Common myeloid progenitor, CD34-positive (primary cell): Measurements from ENCODE around the gene PCK2.

ENCODE experiments used
- CTCF ChIA-PET: fragments of 350-600 bp; sonication (Branson Sonifier 250); formaldehyde crosslinking; loops from one replicate; lab custom pipeline; 2021; ENCODE audit warnings: antibody characterized with exemption; lab: Charles Lee
- POLR2A ChIA-PET: fragments of 350-600 bp; sonication (Branson Sonifier 250); formaldehyde crosslinking; loops from one replicate; lab custom pipeline; 2021; ENCODE audit warnings: antibody characterized with exemption; lab: Charles Lee
- DNase-seq, 3 donors: peaks; one replicate each; pipeline versions ENCODE4 v3.0.0 to v3.0.0-alpha.2; 2013
- H3K27ac ChIP-seq, 2 experiments: 1 replicate in 1 of 2; 2 replicates in 1 of 2; pipeline ENCODE4 v1.7.0; 2013; ENCODE audit warnings: inconsistent platforms in 2 of 2, low read length in 2 of 2, mild to moderate bottlenecking in 2 of 2, low read depth in 1 of 2, moderate library complexity in 1 of 2; ENCODE audit not compliant: severe bottlenecking in 2 of 2, insufficient read depth in 1 of 2, poor library complexity in 1 of 2
- H3K27me3 ChIP-seq, 5 experiments: replicated peaks in 2 of 5; 1 replicate in 3 of 5; 2 replicates in 2 of 5; pipeline versions ENCODE4 v1.6.1 to v1.7.0; 2013; ENCODE audit warnings: low read length in 4 of 5, mild to moderate bottlenecking in 2 of 5, moderate library complexity in 2 of 5, inconsistent platforms in 1 of 5; ENCODE audit not compliant: insufficient read depth in 5 of 5, control insufficient read depth in 4 of 5
- H3K36me3 ChIP-seq, 4 experiments: 1 replicate in 2 of 4; 2 replicates in 2 of 4; pipeline versions ENCODE4 v1.6.1 to v1.7.0; 2013; ENCODE audit warnings: low read length in 3 of 4, control low read depth in 1 of 4, mild to moderate bottlenecking in 1 of 4; ENCODE audit not compliant: control insufficient read depth in 4 of 4, insufficient read depth in 4 of 4
- H3K4me1 ChIP-seq, 4 experiments: 1 replicate in 3 of 4; 2 replicates in 1 of 4; pipeline versions ENCODE4 v1.6.1 to v1.7.1; 2013; ENCODE audit warnings: low read length in 3 of 4, mild to moderate bottlenecking in 3 of 4, control low read depth in 1 of 4, inconsistent platforms in 1 of 4, moderate library complexity in 1 of 4; ENCODE audit not compliant: control insufficient read depth in 4 of 4, insufficient read depth in 4 of 4; ENCODE audit errors: control extremely low read depth in 1 of 4
- H3K4me3 ChIP-seq, 7 experiments: 1 replicate in 4 of 7; 2 replicates in 3 of 7; pipeline versions ENCODE4 v1.5.1 to v1.7.0; 2013; ENCODE audit warnings: mild to moderate bottlenecking in 7 of 7, low read length in 6 of 7, moderate library complexity in 6 of 7, inconsistent platforms in 2 of 7, low read depth in 2 of 7, control low read depth in 1 of 7; ENCODE audit not compliant: insufficient read depth in 4 of 7, control insufficient read depth in 1 of 7; ENCODE audit errors: extremely low read depth in 1 of 7
- H3K9me3 ChIP-seq, 5 experiments: 1 replicate in 4 of 5; 2 replicates in 1 of 5; pipeline versions ENCODE4 v1.6.1 to v1.7.1; 2013; ENCODE audit warnings: low read length in 4 of 5, mild to moderate bottlenecking in 2 of 5, inconsistent platforms in 1 of 5, low read depth in 1 of 5, moderate library complexity in 1 of 5; ENCODE audit not compliant: control insufficient read depth in 4 of 5, insufficient read depth in 2 of 5; ENCODE audit errors: control extremely low read depth in 1 of 5
- WGBS: methylation state at CpG from one replicate; pipeline ENCODE4 v1.1.5; 2013; ENCODE audit not compliant: insufficient coverage; 5-methylcytosine and 5-hydroxymethylcytosine counted together

Gene PCK2

GRCh38 chr14:24077086-24077485 is 17.0 kb upstream of the PCK2 start:
- no peaks in the 10 kb centered on the region for H3K36me3 ChIP-seq
- H3K27ac ChIP-seq: no peak overlapping the region
- ChIA-PET POLR2A (no interaction called here), CTCF (interaction anchor here (1.5 to 4.3 kb wide), 2 partner anchors 13 kb away, joined by 3 to 18 read pairs; no protein-coding TSS in a partner anchor)
- H3K27me3 ChIP-seq: peaks cover 0 to 5% (median 3%) of the 10 kb centered on the region in 5 experiments
- H3K9me3 ChIP-seq: no peaks in the 10 kb centered on the region
- peaks cover 7 to 27% (median 26%) of the 10 kb centered on the region in 4 experiments for H3K4me1 ChIP-seq
- WGBS: 93% methylated on average over 23 of the region's 23 CpGs
- no peak for DNase-seq
- H3K4me3 ChIP-seq: no peak overlapping the region

- POLR2A ChIA-PET: no interaction called here
Measured at GRCh38 chr14:24078146-24078545, 16.0 kb upstream of the PCK2 start.

GRCh38 chr14:24079491-24080141 is 14.5 kb upstream of the PCK2 start:
- no peak overlapping the region for H3K4me3 ChIP-seq
- 87% methylated on average over 8 of the region's 9 CpGs for WGBS
- H3K4me1 ChIP-seq: peaks cover 7 to 27% (median 26%) of the 10 kb centered on the region in 4 experiments
- ChIA-PET POLR2A (interaction anchor here (0.9 to 1.9 kb wide), 2 partner anchors 9 to 23 kb away, joined by 3 to 7 read pairs; partner anchors contain the start of gene CPNE6), CTCF (interaction anchor here (0.6 to 5.8 kb wide), 10 partner anchors 9 to 65 kb away, joined by 3 to 64 read pairs (median 8); partner anchors contain the start of genes CARMIL3 and PCK2)
- peak; percentile 55 to 92 (median 88) for DNase-seq
- peaks cover 0 to 12% (median 7%) of the 10 kb centered on the region in 5 experiments for H3K27me3 ChIP-seq
- no peaks in the 10 kb centered on the region for H3K36me3 ChIP-seq
- H3K9me3 ChIP-seq: no peaks in the 10 kb centered on the region
- no peak overlapping the region for H3K27ac ChIP-seq

More at GRCh38 chr14:24078146-24078545, 16.0 kb upstream of the PCK2 start:
- Histone ChIP-seq H3K27me3 (peaks cover 0 to 12% (median 7%) of the 10 kb centered on the region in 5 experiments), H3K36me3 (no peaks in the 10 kb centered on the region), H3K9me3 (no peaks in the 10 kb centered on the region), H3K4me1 (peaks cover 7 to 27% (median 26%) of the 10 kb centered on the region in 4 experiments), H3K4me3 (no peak overlapping the region), H3K27ac (no peak overlapping the region)
- 100% methylated on average over 1 of the region's 3 CpGs for WGBS
- CTCF ChIA-PET: interaction anchor here (0.8 to 5.8 kb wide), 3 partner anchors 15 to 20 kb away, joined by 4 to 64 read pairs (median 5); partner anchors contain the start of gene PCK2
- DNase-seq: no peak

- ChIA-PET CTCF (interaction anchor here (0.8 to 5.8 kb wide), 10 partner anchors 8 to 66 kb away, joined by 3 to 64 read pairs (median 8); partner anchors contain the start of genes CARMIL3 and PCK2), POLR2A (interaction anchor here (0.7 to 1.9 kb wide), 3 partner anchors 9 to 34 kb away, joined by 3 to 7 read pairs (median 3); partner anchors contain the start of genes DCAF11 and NRL)
- 79% methylated on average over 6 of the region's 6 CpGs for WGBS
- DNase-seq: no peak
- no peaks in the 10 kb centered on the region for H3K9me3 ChIP-seq
- peaks cover 0 to 12% (median 7%) of the 10 kb centered on the region in 5 experiments for H3K27me3 ChIP-seq
- peak overlapping the region in 1 of 7 experiments; percentile 80 for H3K4me3 ChIP-seq
- no peak overlapping the region for H3K27ac ChIP-seq
- H3K36me3 ChIP-seq: no peaks in the 10 kb centered on the region
- H3K4me1 ChIP-seq: peaks cover 7 to 27% (median 26%) of the 10 kb centered on the region in 4 experiments
Measured at GRCh38 chr14:24080142-24080530, 14.0 kb upstream of the PCK2 start.

GRCh38 chr14:24080888-24081738 is 13.0 kb upstream of the PCK2 start:
- H3K4me1 ChIP-seq: peaks cover 7 to 27% (median 26%) of the 10 kb centered on the region in 4 experiments
- H3K36me3 ChIP-seq: no peaks in the 10 kb centered on the region
- ChIA-PET CTCF (interaction anchor here (0.9 to 5.8 kb wide), 13 partner anchors 12 to 31 kb away, joined by 3 to 64 read pairs (median 5); partner anchors contain the start of genes CARMIL3 and PCK2), POLR2A (interaction anchor here (0.6 to 1.9 kb wide), 5 partner anchors 8 to 33 kb away, joined by 3 to 7 read pairs (median 3); partner anchors contain the start of genes DCAF11 and NRL)
- H3K27me3 ChIP-seq: peaks cover 0 to 12% (median 7%) of the 10 kb centered on the region in 5 experiments
- DNase-seq: peak; percentile 43 to 84 (median 80)
- whole genome bisulfite sequencing: under 1% methylated on average over 60 of the region's 74 CpGs
- no peaks in the 10 kb centered on the region for H3K9me3 ChIP-seq
- H3K27ac ChIP-seq: no peak overlapping the region
- H3K4me3 ChIP-seq: peak overlapping the region; percentile 60 to 81 (median 67)

- peaks cover 7 to 27% (median 26%) of the 10 kb centered on the region in 4 experiments for H3K4me1 ChIP-seq
- no peaks in the 10 kb centered on the region for H3K36me3 ChIP-seq
- H3K27ac ChIP-seq: no peak overlapping the region
- peaks cover 0 to 12% (median 7%) of the 10 kb centered on the region in 5 experiments for H3K27me3 ChIP-seq
- WGBS: 27% methylated on average over 11 of the region's 26 CpGs
- no peaks in the 10 kb centered on the region for H3K9me3 ChIP-seq
- ChIA-PET POLR2A (interaction anchor here (1.3 kb wide), 1 partner anchor 24 kb away, joined by 3 read pairs; no protein-coding TSS in a partner anchor), CTCF (interaction anchor here (0.9 to 5.8 kb wide), 9 partner anchors 7 to 32 kb away, joined by 3 to 64 read pairs (median 4); partner anchors contain the start of gene PCK2)
- DNase-seq: no peak
- peak overlapping the region; percentile 60 to 81 (median 67) for H3K4me3 ChIP-seq
Measured at GRCh38 chr14:24081739-24082211, 12.3 kb upstream of the PCK2 start.
